ENCODE data around the gene GPRC5D.

The GPRC5D gene

GRCh38 chr12:13000616-13000924, 48.6 kb upstream of the GPRC5D start:
- no peaks in the 10 kb centered on the region for H3K9me2 ChIP-seq (ENCODE audit: low read depth, low read length)
- no peaks in the 10 kb centered on the region for H3K9me3 ChIP-seq (ENCODE audit: low read length)
- peak overlapping the region; percentile 82 for H3K4me2 ChIP-seq (ENCODE audit: low read length)
- no peak overlapping the region for H3K27ac ChIP-seq (ENCODE audit: low read depth, low read length, poor library complexity, severe bottlenecking)
- peaks cover 15% of the 10 kb centered on the region for H3K4me1 ChIP-seq (ENCODE audit: insufficient read depth, low read length, severe bottlenecking)
- H4K20me1 ChIP-seq (ENCODE audit: insufficient read depth, low read length): no peaks in the 10 kb centered on the region
- H3K4me3 ChIP-seq (ENCODE audit: low read depth, low read length, poor library complexity, severe bottlenecking): peak overlapping the region; percentile 63
- peaks cover 7% of the 10 kb centered on the region; the same call in 1 of the 2 replicates for H3K27me3 ChIP-seq (ENCODE audit: insufficient read depth, low read length)
- no peak overlapping the region for H2AFZ ChIP-seq (ENCODE audit: low read length)
- peak overlapping the region; percentile 24; the same call in 1 of the 2 replicates for H3K9ac ChIP-seq (ENCODE audit: low read length)
- TF ChIP-seq EZH2 (IDR thresholded peaks at IDR 0.05; ENCODE audit: borderline replicate concordance, low read length): no peak
- no peak for TF ChIP-seq CTCF (IDR thresholded peaks at IDR 0.05; ENCODE audit: low read length)
- no peaks in the 10 kb centered on the region for H3K36me3 ChIP-seq (ENCODE audit: insufficient read depth, low read length)
- no peaks in the 10 kb centered on the region for H3K79me2 ChIP-seq (ENCODE audit: insufficient read depth, low read length)
- no peaks in the 10 kb centered on the region for H3F3A ChIP-seq (ENCODE audit: insufficient read depth, low read length)

- no peaks in the 10 kb centered on the region for H3K9me2 ChIP-seq (ENCODE audit: low read depth, low read length)
- no peaks in the 10 kb centered on the region for H3K36me3 ChIP-seq (ENCODE audit: insufficient read depth, low read length)
- no peaks in the 10 kb centered on the region for H3F3A ChIP-seq (ENCODE audit: insufficient read depth, low read length)
- peak within 1 kb of the TSS; percentile 61; the same call in 1 of the 2 replicates for H2AFZ ChIP-seq (ENCODE audit: low read length)
- H3K9ac ChIP-seq (ENCODE audit: low read length): peak within 1 kb of the TSS; percentile 51; the same call in 1 of the 2 replicates
- no peaks in the 10 kb centered on the region for H3K9me3 ChIP-seq (ENCODE audit: low read length)
- peak within 1 kb of the TSS; percentile 82 for H3K4me2 ChIP-seq (ENCODE audit: low read length)
- no peaks in the 10 kb centered on the region for H4K20me1 ChIP-seq (ENCODE audit: insufficient read depth, low read length)
- H3K27ac ChIP-seq (ENCODE audit: low read depth, low read length, poor library complexity, severe bottlenecking): no peak within 1 kb of the TSS
- H3K27me3 ChIP-seq (ENCODE audit: insufficient read depth, low read length): peaks cover 7% of the 10 kb centered on the region; the same call in 1 of the 2 replicates
- peaks cover 15% of the 10 kb centered on the region for H3K4me1 ChIP-seq (ENCODE audit: insufficient read depth, low read length, severe bottlenecking)
- no peaks in the 10 kb centered on the region for H3K79me2 ChIP-seq (ENCODE audit: insufficient read depth, low read length)
- peak within 1 kb of the TSS; percentile 63 for H3K4me3 ChIP-seq (ENCODE audit: low read depth, low read length, poor library complexity, severe bottlenecking)
- TF ChIP-seq CTCF (IDR thresholded peaks at IDR 0.05; ENCODE audit: low read length) (no peak), EZH2 (IDR thresholded peaks at IDR 0.05; ENCODE audit: borderline replicate concordance, low read length) (no peak)
These were observed 48.1 kb upstream of the GPRC5D start, which contains the start of gene HEBP1 for GRCh38 chr12:12999959-13000615. HEBP1 (minus strand) TSS chr12:13000265; CDS start chr12:13000114, 151 bp downstream.

- Histone ChIP-seq H3K79me2 (ENCODE audit: insufficient read depth, low read length) (no peaks in the 10 kb centered on the region), H2AFZ (ENCODE audit: low read length) (peak overlapping the region; percentile 61; the same call in 1 of the 2 replicates)
These were observed 47.4 kb upstream of the GPRC5D start for GRCh38 chr12:12999271-12999958.

More at GRCh38 chr12:12999271-12999958, 47.4 kb upstream of the GPRC5D start:
- Histone ChIP-seq H3K4me2 (ENCODE audit: low read length) (peak overlapping the region; percentile 82), H3K9ac (ENCODE audit: low read length) (peak overlapping the region; percentile 51; the same call in 1 of the 2 replicates), H3K27ac (ENCODE audit: low read depth, low read length, poor library complexity, severe bottlenecking) (no peak overlapping the region), H3K4me3 (ENCODE audit: low read depth, low read length, poor library complexity, severe bottlenecking) (peak overlapping the region; percentile 63), H3F3A (ENCODE audit: insufficient read depth, low read length) (no peaks in the 10 kb centered on the region), H3K9me3 (ENCODE audit: low read length) (no peaks in the 10 kb centered on the region), H3K4me1 (ENCODE audit: insufficient read depth, low read length, severe bottlenecking) (peaks cover 15% of the 10 kb centered on the region), H3K9me2 (ENCODE audit: low read depth, low read length) (no peaks in the 10 kb centered on the region), H3K36me3 (ENCODE audit: insufficient read depth, low read length) (no peaks in the 10 kb centered on the region), H4K20me1 (ENCODE audit: insufficient read depth, low read length) (no peaks in the 10 kb centered on the region), H3K27me3 (ENCODE audit: insufficient read depth, low read length) (peaks cover 7% of the 10 kb centered on the region; the same call in 1 of the 2 replicates)
- TF ChIP-seq EZH2 (IDR thresholded peaks at IDR 0.05; ENCODE audit: borderline replicate concordance, low read length) (no peak), CTCF (IDR thresholded peaks at IDR 0.05; ENCODE audit: low read length) (no peak)
